ENCODE measurements around the gene SLC10A1.
"Not testable (repeated sequence)": the region's sequence is repeated elsewhere in the genome, so short reads cannot be mapped to it uniquely, and the experiment has no call there.

GRCh38 chr14:69813346-69813745 lies 16.3 kb upstream of the SLC10A1 start:
- TF ChIP-seq, protein P1, sequence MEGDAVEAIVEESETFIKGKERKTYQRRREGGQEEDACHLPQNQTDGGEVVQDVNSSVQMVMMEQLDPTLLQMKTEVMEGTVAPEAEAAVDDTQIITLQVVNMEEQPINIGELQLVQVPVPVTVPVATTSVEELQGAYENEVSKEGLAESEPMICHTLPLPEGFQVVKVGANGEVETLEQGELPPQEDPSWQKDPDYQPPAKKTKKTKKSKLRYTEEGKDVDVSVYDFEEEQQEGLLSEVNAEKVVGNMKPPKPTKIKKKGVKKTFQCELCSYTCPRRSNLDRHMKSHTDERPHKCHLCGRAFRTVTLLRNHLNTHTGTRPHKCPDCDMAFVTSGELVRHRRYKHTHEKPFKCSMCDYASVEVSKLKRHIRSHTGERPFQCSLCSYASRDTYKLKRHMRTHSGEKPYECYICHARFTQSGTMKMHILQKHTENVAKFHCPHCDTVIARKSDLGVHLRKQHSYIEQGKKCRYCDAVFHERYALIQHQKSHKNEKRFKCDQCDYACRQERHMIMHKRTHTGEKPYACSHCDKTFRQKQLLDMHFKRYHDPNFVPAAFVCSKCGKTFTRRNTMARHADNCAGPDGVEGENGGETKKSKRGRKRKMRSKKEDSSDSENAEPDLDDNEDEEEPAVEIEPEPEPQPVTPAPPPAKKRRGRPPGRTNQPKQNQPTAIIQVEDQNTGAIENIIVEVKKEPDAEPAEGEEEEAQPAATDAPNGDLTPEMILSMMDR (conservative IDR thresholded peaks at IDR 0.05; ENCODE audit: low read length) = not testable (repeated sequence)
- not testable (repeated sequence) for TF ChIP-seq EZH2phosphoT487 (IDR thresholded peaks at IDR 0.05; ENCODE audit: borderline replicate concordance)
